ENCODE measurements around the gene ADGRL1.

DNA sequence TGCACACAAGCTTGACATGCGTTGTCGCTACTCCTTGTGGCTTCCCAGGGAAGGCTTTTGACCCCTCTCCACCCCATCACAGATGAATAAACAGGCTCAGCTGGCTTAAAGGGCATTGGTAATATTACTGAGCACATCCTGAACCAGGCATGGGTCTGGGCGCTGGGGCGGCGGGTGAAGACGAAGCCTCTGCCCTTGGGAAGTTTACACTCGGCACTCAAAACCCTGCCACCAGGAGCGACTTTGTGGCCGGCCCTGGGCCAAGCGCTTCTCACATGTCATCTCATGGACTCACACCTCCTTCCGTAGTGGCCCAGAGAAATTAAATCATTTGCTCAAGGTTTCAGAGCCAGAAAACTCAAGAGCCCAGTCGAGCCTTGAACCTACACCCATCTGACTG lies 37.0 kb downstream of the ADGRL1 start:
- TF ChIP-seq, protein P1, sequence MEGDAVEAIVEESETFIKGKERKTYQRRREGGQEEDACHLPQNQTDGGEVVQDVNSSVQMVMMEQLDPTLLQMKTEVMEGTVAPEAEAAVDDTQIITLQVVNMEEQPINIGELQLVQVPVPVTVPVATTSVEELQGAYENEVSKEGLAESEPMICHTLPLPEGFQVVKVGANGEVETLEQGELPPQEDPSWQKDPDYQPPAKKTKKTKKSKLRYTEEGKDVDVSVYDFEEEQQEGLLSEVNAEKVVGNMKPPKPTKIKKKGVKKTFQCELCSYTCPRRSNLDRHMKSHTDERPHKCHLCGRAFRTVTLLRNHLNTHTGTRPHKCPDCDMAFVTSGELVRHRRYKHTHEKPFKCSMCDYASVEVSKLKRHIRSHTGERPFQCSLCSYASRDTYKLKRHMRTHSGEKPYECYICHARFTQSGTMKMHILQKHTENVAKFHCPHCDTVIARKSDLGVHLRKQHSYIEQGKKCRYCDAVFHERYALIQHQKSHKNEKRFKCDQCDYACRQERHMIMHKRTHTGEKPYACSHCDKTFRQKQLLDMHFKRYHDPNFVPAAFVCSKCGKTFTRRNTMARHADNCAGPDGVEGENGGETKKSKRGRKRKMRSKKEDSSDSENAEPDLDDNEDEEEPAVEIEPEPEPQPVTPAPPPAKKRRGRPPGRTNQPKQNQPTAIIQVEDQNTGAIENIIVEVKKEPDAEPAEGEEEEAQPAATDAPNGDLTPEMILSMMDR (conservative IDR thresholded peaks at IDR 0.05), result no peak
- no peak for TF ChIP-seq ZFX (IDR thresholded peaks at IDR 0.05)
